Stimulated activated naive B cell treated with anti-CD40 and anti-IgM and Interleukin-4, amounts not matched to agents 10 μg/mL and 1 μg/mL and 100 μg/mL, for 72 hours (primary cell): ENCODE data around the gene SUGP1.
A peak's percentile ranks its signal among the peaks of the same experiment; 100 is the strongest.
"Not testable (repeated sequence)": the region's sequence is repeated elsewhere in the genome, so short reads cannot be mapped to it uniquely, and the experiment has no call there.

ENCODE experiments used
- ATAC-seq, 2 donors: fragments of 150-1000 bp; cut with Tn5 transposase; replicated peaks; 2 replicates each; pipeline ENCODE4 v1.10.0; 2021; ENCODE audit warnings: moderate library complexity in 1 of 2
- DNase-seq: peaks from one replicate; pipeline ENCODE4 v3.0.0; 2021
- H3K27ac Mint-ChIP-seq: one replicate; pipeline ENCODE4 v1.8.0; 2022; ENCODE audit warnings: mild to moderate bottlenecking, mixed read lengths
- H3K27me3 Mint-ChIP-seq, 2 donors: one replicate each; pipeline ENCODE4 v1.8.0; 2022; ENCODE audit warnings: mixed read lengths in 2 of 2
- H3K36me3 Mint-ChIP-seq, 2 donors: one replicate each; pipeline ENCODE4 v1.8.0; 2022; ENCODE audit warnings: mixed read lengths in 2 of 2, mild to moderate bottlenecking in 1 of 2
- H3K4me1 Mint-ChIP-seq, 2 donors: one replicate each; pipeline ENCODE4 v1.8.0; 2022; ENCODE audit warnings: mixed read lengths in 2 of 2, mild to moderate bottlenecking in 1 of 2
- H3K4me3 Mint-ChIP-seq, 2 donors: one replicate each; pipeline ENCODE4 v1.8.0; 2022; ENCODE audit warnings: mild to moderate bottlenecking in 2 of 2, mixed read lengths in 2 of 2, moderate library complexity in 1 of 2
- H3K9me3 Mint-ChIP-seq, 2 donors: one replicate each; pipeline ENCODE4 v1.8.0; 2022; ENCODE audit warnings: mixed read lengths in 2 of 2, mild to moderate bottlenecking in 1 of 2

Gene SUGP1, protein sequence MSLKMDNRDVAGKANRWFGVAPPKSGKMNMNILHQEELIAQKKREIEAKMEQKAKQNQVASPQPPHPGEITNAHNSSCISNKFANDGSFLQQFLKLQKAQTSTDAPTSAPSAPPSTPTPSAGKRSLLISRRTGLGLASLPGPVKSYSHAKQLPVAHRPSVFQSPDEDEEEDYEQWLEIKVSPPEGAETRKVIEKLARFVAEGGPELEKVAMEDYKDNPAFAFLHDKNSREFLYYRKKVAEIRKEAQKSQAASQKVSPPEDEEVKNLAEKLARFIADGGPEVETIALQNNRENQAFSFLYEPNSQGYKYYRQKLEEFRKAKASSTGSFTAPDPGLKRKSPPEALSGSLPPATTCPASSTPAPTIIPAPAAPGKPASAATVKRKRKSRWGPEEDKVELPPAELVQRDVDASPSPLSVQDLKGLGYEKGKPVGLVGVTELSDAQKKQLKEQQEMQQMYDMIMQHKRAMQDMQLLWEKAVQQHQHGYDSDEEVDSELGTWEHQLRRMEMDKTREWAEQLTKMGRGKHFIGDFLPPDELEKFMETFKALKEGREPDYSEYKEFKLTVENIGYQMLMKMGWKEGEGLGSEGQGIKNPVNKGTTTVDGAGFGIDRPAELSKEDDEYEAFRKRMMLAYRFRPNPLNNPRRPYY

GRCh38 chr19:19320361-19321140, at the start of gene SUGP1, which contains the start of gene MAU2:
Gene SUGP1, minus strand, starts transcription at chr19:19320509. Its CDS starts 13 bp downstream, at chr19:19320496.
Gene MAU2, plus strand, starts transcription at chr19:19320829. Its CDS starts 31 bp downstream, at chr19:19320860.
- peak within 1 kb of the TSS; percentile 100 for H3K27ac Mint-ChIP-seq
- peaks cover 21 to 50% of the 10 kb centered on the region in 2 donors for H3K4me1 Mint-ChIP-seq
- no peaks in the 10 kb centered on the region for H3K9me3 Mint-ChIP-seq
- H3K27me3 Mint-ChIP-seq, result no peaks in the 10 kb centered on the region
- DNase-seq (peak; percentile 90), ATAC-seq (peak; percentile 94)
- peaks cover 21 to 28% of the 10 kb centered on the region in 2 donors for H3K36me3 Mint-ChIP-seq
- peak within 1 kb of the TSS; percentile 90 to 95 for H3K4me3 Mint-ChIP-seq

GRCh38 chr19:19368087-19368486, 47.8 kb upstream of the SUGP1 start:
- no peaks in the 10 kb centered on the region for H3K36me3 Mint-ChIP-seq
- ATAC-seq, result no peak
- no peaks in the 10 kb centered on the region for H3K9me3 Mint-ChIP-seq
- H3K27ac Mint-ChIP-seq, result no peak overlapping the region
- H3K4me1 Mint-ChIP-seq, result peaks cover 9 to 19% of the 10 kb centered on the region in 2 donors
- no peak for DNase-seq
- H3K4me3 Mint-ChIP-seq, result no peak overlapping the region
- no peaks in the 10 kb centered on the region for H3K27me3 Mint-ChIP-seq

- H3K36me3 Mint-ChIP-seq, result no peaks in the 10 kb centered on the region
- no peaks in the 10 kb centered on the region for H3K9me3 Mint-ChIP-seq
- peak; percentile 76 for DNase-seq
- H3K27ac Mint-ChIP-seq, result no peak overlapping the region
- peak overlapping the region; percentile 32 to 33 for H3K4me3 Mint-ChIP-seq
- peak; percentile 93 for ATAC-seq
- H3K27me3 Mint-ChIP-seq, result no peaks in the 10 kb centered on the region
- H3K4me1 Mint-ChIP-seq, result peaks cover 13 to 20% of the 10 kb centered on the region in 2 donors
Observed at GRCh38 chr19:19366434-19367396, 46.4 kb upstream of the SUGP1 start.

DNA sequence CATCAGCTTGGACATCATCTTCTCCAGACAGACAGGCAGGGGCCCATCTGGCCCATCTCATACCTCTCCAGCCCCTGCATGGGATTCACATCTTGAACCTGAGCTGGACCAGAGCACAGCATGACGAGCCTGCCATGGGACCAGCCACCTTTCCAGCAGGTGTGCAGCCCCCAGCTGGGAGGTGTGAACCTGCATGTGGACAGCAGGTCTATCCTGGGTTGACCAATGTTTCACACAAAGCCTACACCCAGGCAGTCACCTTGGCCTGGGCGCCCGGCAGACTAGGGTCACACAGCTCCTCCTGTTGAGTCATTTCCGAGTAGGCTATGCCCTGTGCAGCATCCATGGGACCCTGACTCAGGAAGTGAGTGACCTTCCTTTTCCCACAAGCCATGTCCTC, 41.8 kb upstream of the SUGP1 start:
- Mint-ChIP-seq H3K4me3 (no peak overlapping the region), H3K27me3 (no peaks in the 10 kb centered on the region), H3K36me3 (peaks cover 8 to 18% of the 10 kb centered on the region in 2 donors), H3K27ac (peak overlapping the region; percentile 1), H3K9me3 (no peaks in the 10 kb centered on the region), H3K4me1 (peaks cover 20 to 37% of the 10 kb centered on the region in 2 donors)
- ATAC-seq (no peak), DNase-seq (no peak)

DNA sequence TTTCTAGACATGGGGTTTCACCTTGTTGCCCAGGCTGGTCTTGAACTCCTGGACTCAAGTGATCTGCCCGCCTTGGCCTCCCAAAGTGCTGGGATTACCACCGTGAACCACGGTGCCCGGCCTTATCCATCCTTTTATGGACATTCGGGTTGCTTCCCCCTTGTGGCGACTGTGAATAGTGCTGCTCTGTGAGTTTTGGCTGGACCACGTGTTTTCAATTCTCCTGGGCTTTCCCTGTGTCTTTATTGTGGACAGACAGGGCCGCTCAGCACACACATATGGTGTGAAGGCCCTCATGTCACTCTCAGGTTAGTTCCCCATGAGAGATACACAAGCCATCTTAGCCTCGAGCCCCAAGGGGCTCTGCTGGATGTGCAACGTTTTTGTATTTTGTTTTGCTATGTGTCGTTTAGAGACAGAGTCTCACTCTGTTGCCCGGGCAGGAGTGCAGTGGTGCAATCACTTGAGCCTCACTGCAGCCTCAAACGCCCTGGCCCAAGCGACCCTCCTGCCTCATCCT, 40.8 kb upstream of the SUGP1 start:
- Mint-ChIP-seq H3K4me1 (peaks cover 14 to 31% of the 10 kb centered on the region in 2 donors), H3K4me3 (peak overlapping the region; percentile 62 to 82), H3K27me3 (no peaks in the 10 kb centered on the region), H3K27ac (peak overlapping the region; percentile 90), H3K9me3 (no peaks in the 10 kb centered on the region), H3K36me3 (peaks cover 8 to 20% of the 10 kb centered on the region in 2 donors)
- peak; percentile 74 to 78 for ATAC-seq
- peak; percentile 74 for DNase-seq

DNA sequence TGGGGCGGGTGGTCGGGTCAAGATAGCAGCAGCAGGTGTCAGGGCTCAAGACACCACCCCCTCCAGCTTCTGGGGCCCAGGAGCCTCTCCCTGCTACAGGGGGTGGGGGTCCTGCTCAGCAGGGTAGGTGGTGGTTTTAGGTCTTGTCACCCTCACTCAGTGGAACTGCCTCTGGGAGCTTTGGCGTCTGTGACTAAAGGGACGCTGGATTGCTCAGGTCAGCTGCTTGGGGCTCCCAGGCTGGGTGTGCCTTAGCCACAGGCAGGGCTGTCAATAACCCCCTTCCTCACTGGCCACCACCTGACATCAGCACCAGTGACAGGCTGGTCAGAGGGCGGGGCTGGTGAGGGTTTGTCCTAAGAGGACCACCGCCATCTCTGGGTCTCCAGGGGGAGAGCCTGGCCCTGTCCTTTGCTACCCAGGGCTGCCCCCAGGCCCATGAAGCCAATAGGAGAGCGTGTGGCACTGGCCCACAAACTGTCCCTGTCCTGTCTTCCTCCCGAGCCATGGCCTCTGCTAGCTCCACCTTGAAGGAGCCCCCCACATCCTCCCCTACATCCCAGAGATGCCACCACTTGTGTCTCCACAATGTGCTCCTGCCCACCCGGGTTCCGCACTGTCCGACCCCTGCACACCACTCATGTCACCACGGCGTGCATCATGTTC, 36.7 kb upstream of the SUGP1 start:
- Mint-ChIP-seq H3K4me1 (peaks cover 12 to 28% of the 10 kb centered on the region in 2 donors), H3K27ac (no peak overlapping the region), H3K36me3 (peaks cover 31 to 36% of the 10 kb centered on the region in 2 donors), H3K9me3 (no peaks in the 10 kb centered on the region), H3K27me3 (no peaks in the 10 kb centered on the region), H3K4me3 (no peak overlapping the region)
- no peak for ATAC-seq
- DNase-seq, result no peak

DNA sequence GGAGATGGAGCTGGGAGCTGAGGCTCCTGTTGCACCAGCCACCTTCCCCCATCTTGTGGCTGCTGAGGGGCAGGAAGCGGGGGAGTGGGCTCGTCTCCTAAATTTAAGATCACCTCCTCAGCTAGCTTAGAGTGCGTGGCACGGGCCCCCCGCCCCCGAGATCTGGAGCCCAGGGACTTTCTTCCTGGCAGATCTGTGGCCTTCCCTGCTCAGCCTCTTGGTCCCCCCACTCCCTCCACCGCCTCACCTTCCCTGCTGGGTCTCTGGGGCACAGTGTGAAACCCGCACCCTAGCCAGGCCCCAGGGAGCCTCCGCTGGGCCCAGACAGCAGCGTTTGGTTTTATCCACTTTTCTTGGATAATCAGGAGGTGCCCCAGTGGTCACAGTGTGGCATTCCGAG, 36.2 kb upstream of the SUGP1 start:
- H3K36me3 Mint-ChIP-seq, result peaks cover 34 to 39% of the 10 kb centered on the region in 2 donors

GRCh38 chr19:19355606-19356139, 35.4 kb upstream of the SUGP1 start:
- Mint-ChIP-seq H3K27me3 (no peaks in the 10 kb centered on the region), H3K4me1 (peaks cover 3 to 14% of the 10 kb centered on the region in 2 donors), H3K27ac (no peak overlapping the region), H3K9me3 (no peaks in the 10 kb centered on the region), H3K36me3 (peaks cover 34 to 39% of the 10 kb centered on the region in 2 donors), H3K4me3 (no peak overlapping the region)
- ATAC-seq (no peak), DNase-seq (no peak)

More for the DNA sequence above, 36.2 kb upstream of the SUGP1 start:
- no peaks in the 10 kb centered on the region for H3K9me3 Mint-ChIP-seq
- DNase-seq (no peak), ATAC-seq (no peak)
- H3K4me3 Mint-ChIP-seq, result no peak overlapping the region
- H3K27ac Mint-ChIP-seq, result no peak overlapping the region
- H3K4me1 Mint-ChIP-seq, result peaks cover 9 to 23% of the 10 kb centered on the region in 2 donors
- no peaks in the 10 kb centered on the region for H3K27me3 Mint-ChIP-seq

DNA sequence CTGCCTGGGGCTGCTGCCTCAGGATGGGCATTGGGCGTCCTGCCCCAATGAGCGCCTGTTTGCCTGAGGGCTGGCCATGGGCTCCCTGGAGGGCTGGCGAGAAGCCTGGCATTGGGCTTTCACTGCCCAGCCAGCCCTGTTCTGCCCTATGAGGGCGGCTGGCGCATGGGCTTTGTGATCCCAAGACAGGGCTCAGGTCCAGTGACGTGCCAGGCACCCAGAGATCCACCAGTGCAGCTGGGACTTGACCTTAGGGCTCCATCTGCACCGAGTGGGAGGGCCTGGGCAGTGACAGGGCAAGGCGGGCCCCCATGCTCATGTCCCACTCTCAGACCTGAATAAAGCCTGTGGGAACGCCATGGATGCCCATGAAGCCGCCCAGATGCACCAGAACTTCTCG, 34.6 kb upstream of the SUGP1 start:
- DNase-seq (no peak), ATAC-seq (no peak)
- H3K4me1 Mint-ChIP-seq, result peaks cover 0 to 14% of the 10 kb centered on the region in 2 donors
- H3K27ac Mint-ChIP-seq, result no peak overlapping the region
- H3K27me3 Mint-ChIP-seq, result no peaks in the 10 kb centered on the region
- no peak overlapping the region for H3K4me3 Mint-ChIP-seq
- no peaks in the 10 kb centered on the region for H3K9me3 Mint-ChIP-seq
- H3K36me3 Mint-ChIP-seq, result peaks cover 35 to 43% of the 10 kb centered on the region in 2 donors

GRCh38 chr19:19354007-19354406, 33.7 kb upstream of the SUGP1 start:
- H3K4me1 Mint-ChIP-seq, result peaks cover 0 to 12% of the 10 kb centered on the region in 2 donors
- peaks cover 43 to 50% of the 10 kb centered on the region in 2 donors for H3K36me3 Mint-ChIP-seq
- H3K4me3 Mint-ChIP-seq, result no peak overlapping the region
- DNase-seq (no peak), ATAC-seq (no peak)
- H3K9me3 Mint-ChIP-seq, result no peaks in the 10 kb centered on the region
- H3K27ac Mint-ChIP-seq, result no peak overlapping the region
- no peaks in the 10 kb centered on the region for H3K27me3 Mint-ChIP-seq

GRCh38 chr19:19352823-19353222, 32.5 kb upstream of the SUGP1 start:
- peaks cover 42 to 45% of the 10 kb centered on the region in 2 donors for H3K36me3 Mint-ChIP-seq
- ATAC-seq (no peak), DNase-seq (no peak)
- H3K4me3 Mint-ChIP-seq, result no peak overlapping the region
- H3K4me1 Mint-ChIP-seq, result peaks cover 0 to 7% of the 10 kb centered on the region in 2 donors
- peak overlapping the region; percentile 51 for H3K27ac Mint-ChIP-seq
- no peaks in the 10 kb centered on the region for H3K9me3 Mint-ChIP-seq
- no peaks in the 10 kb centered on the region for H3K27me3 Mint-ChIP-seq

GRCh38 chr19:19350756-19351155, 30.4 kb upstream of the SUGP1 start:
- H3K27me3 Mint-ChIP-seq, H3K9me3 Mint-ChIP-seq, H3K4me1 Mint-ChIP-seq, DNase-seq, H3K27ac Mint-ChIP-seq, ATAC-seq, H3K4me3 Mint-ChIP-seq: not testable (repeated sequence)
- peaks cover 48% of the 10 kb centered on the region in 2 donors for H3K36me3 Mint-ChIP-seq
